Astrocyte of the cerebellum (primary cell): ENCODE measurements around the gene DLAT.

Source experiments
- DNase-seq: peaks from one replicate; pipeline ENCODE4 v3.0.0-alpha.2; 2011; ENCODE audit warnings: low read depth
- H3K4me3 ChIP-seq: 2 replicates; pipeline ENCODE4 v1.5.1; 2011; ENCODE audit warnings: mild to moderate bottlenecking, low read depth, low read length, moderate library complexity
- in situ Hi-C: cut with HindIII; loops from 2 replicates; pipeline ENCODE4 v1.10.0; 2017; ENCODE audit warnings: low sequenced_read_pairs
- TF ChIP-seq, protein P1 (sequence below): IDR thresholded peaks from 2 replicates; pipeline ENCODE4 v1.5.1; 2012; ENCODE audit warnings: low read length, low read depth, moderate library complexity, mild to moderate bottlenecking; ENCODE audit errors: missing control alignments

DLAT gene

GRCh38 chr11:111980062-111980461 lies 45.1 kb upstream of the DLAT start:
- no peak for DNase-seq
- in situ Hi-C loops = no loop called here
- TF ChIP-seq, protein P1, sequence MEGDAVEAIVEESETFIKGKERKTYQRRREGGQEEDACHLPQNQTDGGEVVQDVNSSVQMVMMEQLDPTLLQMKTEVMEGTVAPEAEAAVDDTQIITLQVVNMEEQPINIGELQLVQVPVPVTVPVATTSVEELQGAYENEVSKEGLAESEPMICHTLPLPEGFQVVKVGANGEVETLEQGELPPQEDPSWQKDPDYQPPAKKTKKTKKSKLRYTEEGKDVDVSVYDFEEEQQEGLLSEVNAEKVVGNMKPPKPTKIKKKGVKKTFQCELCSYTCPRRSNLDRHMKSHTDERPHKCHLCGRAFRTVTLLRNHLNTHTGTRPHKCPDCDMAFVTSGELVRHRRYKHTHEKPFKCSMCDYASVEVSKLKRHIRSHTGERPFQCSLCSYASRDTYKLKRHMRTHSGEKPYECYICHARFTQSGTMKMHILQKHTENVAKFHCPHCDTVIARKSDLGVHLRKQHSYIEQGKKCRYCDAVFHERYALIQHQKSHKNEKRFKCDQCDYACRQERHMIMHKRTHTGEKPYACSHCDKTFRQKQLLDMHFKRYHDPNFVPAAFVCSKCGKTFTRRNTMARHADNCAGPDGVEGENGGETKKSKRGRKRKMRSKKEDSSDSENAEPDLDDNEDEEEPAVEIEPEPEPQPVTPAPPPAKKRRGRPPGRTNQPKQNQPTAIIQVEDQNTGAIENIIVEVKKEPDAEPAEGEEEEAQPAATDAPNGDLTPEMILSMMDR = no peak
- H3K4me3 ChIP-seq = no peak overlapping the region

DNA sequence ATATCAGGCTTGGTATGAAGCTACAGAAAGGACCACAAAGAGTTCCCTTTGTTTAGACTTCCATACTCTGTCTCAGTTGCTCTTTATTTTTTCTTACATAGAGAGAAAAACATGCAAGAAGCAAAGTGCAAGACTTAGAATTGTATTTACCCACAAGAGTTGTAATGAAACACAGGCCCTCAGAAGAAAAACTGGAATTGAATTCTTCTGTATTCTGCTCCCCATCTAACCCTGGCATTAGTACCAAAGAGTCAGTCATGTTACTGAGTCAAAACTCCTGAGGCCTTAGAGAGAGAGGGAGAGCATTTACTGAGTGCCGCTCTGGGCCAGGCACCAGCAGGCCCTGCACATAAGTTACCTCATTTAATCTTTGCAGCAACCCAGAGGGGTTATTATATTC lies 43.9 kb upstream of the DLAT start:
- no peak for DNase-seq
- in situ Hi-C loops = no loop called here
- no peak overlapping the region for H3K4me3 ChIP-seq
- TF ChIP-seq, protein P1 = no peak

DNA sequence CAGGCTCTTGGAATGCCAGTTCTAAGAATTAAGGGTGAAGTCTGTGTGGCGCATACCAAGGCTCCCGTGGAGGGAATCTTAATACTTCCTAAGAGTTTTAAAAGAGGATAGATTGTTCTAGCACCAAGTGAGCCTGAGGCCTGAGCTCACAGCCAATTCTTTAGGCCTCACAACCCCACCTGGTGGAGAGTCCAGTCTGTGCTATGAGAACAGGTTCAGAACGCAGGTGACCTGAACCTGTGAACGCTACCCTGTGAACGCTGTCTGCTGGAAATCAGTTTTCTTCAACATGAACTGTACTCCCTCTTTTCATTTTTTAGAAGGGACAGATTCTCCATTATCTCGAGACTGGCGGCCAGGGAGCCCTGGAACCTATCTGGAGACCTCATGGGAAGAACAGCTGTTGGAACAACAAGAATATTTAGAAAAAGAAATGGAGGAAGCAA lies 43.2 kb upstream of the DLAT start:
- in situ Hi-C loops = no loop called here
- DNase-seq = no peak

DNA sequence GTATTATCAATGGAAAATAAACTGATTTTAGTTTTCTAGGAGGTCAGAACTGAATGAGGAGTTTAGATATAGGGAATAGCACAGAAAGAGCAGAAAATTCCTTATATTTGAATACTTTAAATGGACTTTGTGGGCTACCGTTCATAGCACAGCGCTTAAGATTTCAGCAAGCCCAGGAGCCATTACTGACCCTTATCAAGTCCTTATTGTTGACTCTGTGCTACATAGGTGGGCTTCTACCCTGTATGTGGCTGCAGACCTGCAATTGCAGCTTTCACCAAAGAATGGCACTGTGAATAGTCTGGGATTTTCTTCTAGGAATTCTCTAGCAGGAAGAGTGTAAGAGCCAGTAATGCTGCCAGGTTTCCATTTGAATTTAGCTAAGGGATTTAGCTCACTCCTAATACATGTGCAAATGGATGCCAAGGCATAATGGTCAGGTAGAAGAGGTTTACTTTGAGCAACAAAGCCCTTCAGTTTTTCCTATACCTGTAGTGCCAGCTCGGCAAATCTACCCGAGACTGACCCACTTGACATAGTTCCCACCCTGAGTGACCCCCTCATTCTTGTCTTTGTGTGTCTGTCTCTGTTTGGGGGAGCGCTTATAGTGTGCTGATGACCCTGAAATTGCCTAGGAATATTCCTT lies 42.5 kb upstream of the DLAT start:
- H3K4me3 ChIP-seq = no peak overlapping the region
- DNase-seq = no peak
- in situ Hi-C loops = no loop called here
- TF ChIP-seq, protein P1 = no peak

More for the DNA sequence above, 43.2 kb upstream of the DLAT start:
- H3K4me3 ChIP-seq = no peak overlapping the region
- TF ChIP-seq, protein P1 = peak; percentile 81

GRCh38 chr11:111983187-111983986 lies 41.8 kb upstream of the DLAT start:
- in situ Hi-C loops = no loop called here
- TF ChIP-seq, protein P1 = no peak

DNA sequence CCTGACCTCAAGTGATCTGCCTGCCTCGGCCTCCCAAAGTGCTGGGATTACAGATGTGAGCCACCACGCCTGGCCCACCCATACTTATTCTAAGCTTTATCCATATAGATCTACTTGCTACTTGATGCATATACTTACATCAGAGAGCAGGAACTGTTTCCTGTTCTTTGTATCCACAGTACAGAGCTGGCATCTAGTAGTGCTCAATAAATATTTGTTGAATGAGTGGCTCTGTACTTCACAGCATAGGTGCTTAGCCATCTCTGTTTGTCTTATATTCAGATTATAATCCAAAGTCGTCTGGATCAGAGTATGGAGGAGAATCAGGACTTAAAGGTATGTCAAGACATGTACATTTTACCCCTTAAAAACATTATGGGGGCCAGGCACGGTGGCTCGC lies 38.6 kb upstream of the DLAT start:
- TF ChIP-seq, protein P1 = no peak
- in situ Hi-C loops = no loop called here
- DNase-seq = no peak
- H3K4me3 ChIP-seq = no peak overlapping the region

More at GRCh38 chr11:111983187-111983986, 41.8 kb upstream of the DLAT start:
- no peak overlapping the region for H3K4me3 ChIP-seq
- DNase-seq = no peak
